ENCODE measurements around the gene SLC35E3. TPM values are rescaled to one million over a fixed set of nuclear protein-coding genes. Genes with fewer than 3 reads are reported as not detected.

The SLC35E3 gene
- 10 to 100 TPM in 2 of 3 donors, 1 to 10 TPM in 1; 5.2 to 13.5 (median 12.9) TPM for polyA plus RNA-seq

DNA sequence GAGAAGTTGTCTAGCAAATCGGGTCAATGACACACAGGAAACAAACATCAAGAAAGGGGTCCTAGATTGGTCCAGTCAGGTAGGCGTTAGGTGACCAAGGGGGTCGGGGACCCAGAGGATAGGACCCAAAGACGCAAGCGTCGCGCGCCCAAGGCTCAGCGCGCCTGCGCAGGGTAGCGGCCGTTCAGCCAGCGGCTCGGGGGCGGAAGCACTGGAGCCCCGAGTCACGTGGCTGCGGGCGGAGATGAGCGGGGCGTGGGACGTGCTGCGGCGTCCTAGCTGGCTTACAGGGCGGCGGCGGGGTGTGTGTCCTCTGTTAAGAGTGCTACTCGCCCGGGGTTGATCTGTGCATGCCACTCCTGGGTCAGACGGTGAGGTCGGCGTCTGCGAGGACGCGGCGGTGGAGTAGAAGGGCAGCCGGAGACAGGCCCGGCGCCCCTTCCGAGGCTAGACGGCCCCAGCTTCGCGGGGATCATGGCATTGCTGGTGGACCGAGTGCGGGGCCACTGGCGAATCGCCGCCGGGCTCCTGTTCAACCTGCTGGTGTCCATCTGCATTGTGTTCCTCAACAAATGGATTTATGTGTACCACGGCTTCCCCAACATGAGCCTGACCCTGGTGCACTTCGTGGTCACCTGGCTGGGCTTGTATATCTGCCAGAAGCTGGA lies at the start of gene SLC35E3:
Gene SLC35E3, plus strand, starts transcription at position 273 of the 668 bp plus-strand sequence. Its CDS starts 202 bp downstream, at position 475.
- Mint-ChIP-seq H3K27ac (peak within 1 kb of the TSS; percentile 89 to 94 (median 93)), H3K36me3 (peaks cover 3 to 23% (median 4%) of the 10 kb centered on the region in 3 donors), H3K9me3 (no peaks in the 10 kb centered on the region), H3K4me1 (peaks cover 22 to 53% of the 10 kb centered on the region in 2 donors), H3K27me3 (ENCODE audit: low read depth in 3 of 3) (peaks cover 0 to 7% (median 5%) of the 10 kb centered on the region in 3 donors), H3K4me3 (peak within 1 kb of the TSS; percentile 89 to 97 (median 92))
- peak; percentile 89 to 91 (median 90) for DNase-seq

DNA sequence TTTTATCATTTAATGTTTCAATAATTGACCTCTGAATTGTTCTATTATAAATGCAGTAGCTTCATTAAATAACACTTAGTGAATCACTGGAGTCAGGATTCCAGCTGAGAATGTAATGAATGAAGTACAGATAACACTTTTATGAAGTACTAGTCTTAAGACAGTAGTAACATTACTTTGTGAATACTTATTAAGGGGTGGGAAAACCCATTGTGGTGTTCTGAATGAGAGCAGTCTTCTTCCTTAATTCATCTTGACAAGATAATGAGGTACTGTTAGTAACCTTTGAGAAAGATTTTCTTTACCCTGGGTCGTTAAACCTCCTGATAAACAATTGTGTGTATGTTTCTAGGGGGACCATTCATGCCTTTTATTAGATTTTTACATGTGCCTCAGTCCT lies 46.5 kb upstream of the SLC35E3 start:
- H3K36me3 Mint-ChIP-seq, result peaks cover 16 to 36% (median 29%) of the 10 kb centered on the region in 3 donors
- peak overlapping the region in 2 of 6 donors; percentile 32 to 44 for H3K27ac Mint-ChIP-seq
- no peaks in the 10 kb centered on the region for H3K4me1 Mint-ChIP-seq
- H3K27me3 Mint-ChIP-seq (ENCODE audit: low read depth in 3 of 3), result no peaks in the 10 kb centered on the region
- H3K4me3 Mint-ChIP-seq, result no peak overlapping the region
- no peak for DNase-seq
- H3K9me3 Mint-ChIP-seq, result no peaks in the 10 kb centered on the region

DNA sequence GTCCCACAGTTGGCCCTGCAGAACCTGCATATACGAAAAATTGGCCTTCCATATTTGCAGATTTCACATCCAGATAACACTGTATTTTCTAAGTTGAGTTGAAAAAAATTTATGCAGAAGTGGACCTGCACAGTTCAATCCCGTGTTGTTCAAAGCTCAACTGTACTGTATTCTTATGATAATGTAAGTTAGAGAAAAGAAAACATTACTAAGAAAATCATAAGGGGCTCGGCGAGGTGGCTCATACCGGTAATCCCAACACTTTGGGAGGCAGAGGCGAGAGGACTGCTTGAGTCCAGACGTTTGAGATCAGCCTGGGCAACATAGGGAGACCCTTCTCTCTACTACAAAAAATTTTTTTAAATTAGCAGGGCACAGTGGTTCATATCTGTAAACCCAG lies 18.2 kb upstream of the SLC35E3 start:
- H3K4me3 Mint-ChIP-seq, result no peak overlapping the region
- H3K27ac Mint-ChIP-seq, result no peak overlapping the region
- no peaks in the 10 kb centered on the region for H3K27me3 Mint-ChIP-seq (ENCODE audit: low read depth in 3 of 3)
- H3K36me3 Mint-ChIP-seq, result peaks cover 16 to 32% (median 20%) of the 10 kb centered on the region in 3 donors
- DNase-seq, result no peak
- H3K4me1 Mint-ChIP-seq, result no peaks in the 10 kb centered on the region
- H3K9me3 Mint-ChIP-seq, result no peaks in the 10 kb centered on the region

DNA sequence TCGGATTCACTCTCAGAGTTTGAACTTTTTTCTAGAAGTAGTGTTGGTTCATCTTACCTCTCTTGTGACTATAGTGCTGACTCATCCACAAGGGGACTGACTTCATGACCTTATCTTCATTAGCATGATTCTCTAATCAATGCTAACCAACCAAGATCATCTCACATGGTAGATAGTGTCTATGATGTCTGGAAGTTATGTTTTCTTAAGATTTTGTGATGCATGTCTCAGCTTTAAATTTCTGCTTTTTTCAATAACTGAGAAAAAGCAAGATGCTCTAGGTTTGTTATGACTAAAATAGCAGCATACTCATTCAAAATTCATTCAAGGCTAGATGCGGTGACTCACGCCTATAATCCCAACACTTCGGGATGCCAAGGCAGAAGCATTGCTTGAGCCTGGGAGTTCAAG lies 12.3 kb upstream of the SLC35E3 start:
- Mint-ChIP-seq H3K36me3 (peaks cover 11 to 38% (median 15%) of the 10 kb centered on the region in 3 donors), H3K4me1 (no peaks in the 10 kb centered on the region), H3K27ac (peak overlapping the region in 1 of 6 donors; percentile 19), H3K27me3 (ENCODE audit: low read depth in 3 of 3) (no peaks in the 10 kb centered on the region), H3K9me3 (no peaks in the 10 kb centered on the region), H3K4me3 (no peak overlapping the region)
- no peak for DNase-seq

DNA sequence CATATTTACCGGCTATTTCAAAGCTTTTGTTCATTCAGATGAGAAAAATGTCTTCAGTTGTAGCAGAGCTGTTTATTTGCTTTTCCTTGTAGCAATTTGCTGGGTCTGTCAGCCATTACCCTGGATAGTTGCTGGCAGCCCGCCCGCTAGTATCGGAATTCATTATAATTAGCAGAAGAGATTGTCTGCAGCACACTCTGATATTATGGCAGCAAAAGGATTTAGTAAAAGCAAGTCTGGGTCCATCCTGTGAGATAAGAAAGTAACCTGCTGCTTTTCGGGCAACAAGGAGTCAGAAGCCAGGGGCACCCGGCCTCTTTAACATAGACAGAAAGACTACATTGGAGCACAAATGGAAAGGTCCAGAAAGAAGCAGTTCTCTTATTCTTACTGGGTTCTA lies 6.1 kb upstream of the SLC35E3 start:
- Mint-ChIP-seq H3K36me3 (peaks cover 14 to 37% (median 18%) of the 10 kb centered on the region in 3 donors), H3K9me3 (no peaks in the 10 kb centered on the region), H3K4me3 (no peak overlapping the region), H3K4me1 (no peaks in the 10 kb centered on the region), H3K27me3 (ENCODE audit: low read depth in 3 of 3) (no peaks in the 10 kb centered on the region), H3K27ac (no peak overlapping the region)
- DNase-seq, result no peak

DNA sequence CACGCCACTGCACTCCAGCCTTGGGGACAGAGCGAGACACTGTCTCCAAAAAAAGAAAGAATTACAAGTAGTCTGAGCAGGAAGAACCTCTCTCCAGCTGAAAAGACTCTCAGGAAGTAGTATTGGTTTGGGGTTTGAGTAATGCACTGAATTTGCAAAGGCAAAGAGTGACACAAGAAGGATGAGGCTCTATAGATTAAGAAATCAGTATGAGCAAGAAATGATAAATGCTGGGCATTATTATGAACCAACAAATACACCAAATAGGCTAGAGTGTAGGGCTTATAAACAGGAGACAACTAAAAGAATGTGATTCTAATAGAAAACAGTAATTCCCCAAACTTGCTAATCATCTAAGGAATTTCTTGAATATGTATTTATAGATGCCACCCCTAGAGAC lies 2.6 kb upstream of the SLC35E3 start:
- peaks cover 0 to 7% (median 5%) of the 10 kb centered on the region in 3 donors for H3K27me3 Mint-ChIP-seq (ENCODE audit: low read depth in 3 of 3)
- H3K4me3 Mint-ChIP-seq, result no peak overlapping the region
- no peaks in the 10 kb centered on the region for H3K9me3 Mint-ChIP-seq
- peak overlapping the region in 2 of 6 donors; percentile 9 to 68 for H3K27ac Mint-ChIP-seq
- H3K36me3 Mint-ChIP-seq, result peaks cover 6 to 26% (median 13%) of the 10 kb centered on the region in 3 donors
- DNase-seq, result no peak
- H3K4me1 Mint-ChIP-seq, result peaks cover 21 to 32% of the 10 kb centered on the region in 2 donors

DNA sequence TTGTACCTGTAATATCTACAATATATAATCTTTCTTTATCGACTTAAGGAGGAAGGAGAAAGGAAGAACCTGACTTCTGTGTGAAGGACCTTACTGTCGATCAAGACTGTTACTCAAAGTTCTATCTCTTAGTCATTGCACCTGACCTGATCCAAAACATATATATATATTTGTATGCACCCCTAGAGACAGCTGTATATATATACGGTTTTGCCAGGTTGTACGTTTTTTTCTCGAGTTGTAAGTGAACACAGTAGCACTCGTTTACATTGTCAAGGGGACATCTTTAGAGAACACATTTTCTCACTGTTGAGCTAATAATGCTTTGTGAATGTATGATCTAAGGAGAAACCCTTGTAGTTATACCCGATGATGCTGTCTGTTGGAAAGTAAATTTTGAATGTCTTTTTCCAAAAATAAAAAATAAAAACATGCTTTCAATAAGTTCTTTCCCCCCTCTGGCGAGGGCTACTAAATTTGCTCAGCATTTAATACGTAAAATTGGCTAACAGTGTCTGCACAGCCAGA lies 536 bp upstream of the SLC35E3 start:
- Mint-ChIP-seq H3K4me1 (peaks cover 22 to 53% of the 10 kb centered on the region in 2 donors), H3K27me3 (ENCODE audit: low read depth in 3 of 3) (peaks cover 0 to 7% (median 5%) of the 10 kb centered on the region in 3 donors), H3K4me3 (peak overlapping the region; percentile 89 to 97 (median 92)), H3K36me3 (peaks cover 0 to 23% (median 4%) of the 10 kb centered on the region in 3 donors), H3K9me3 (no peaks in the 10 kb centered on the region), H3K27ac (peak overlapping the region; percentile 89 to 94 (median 93))
- no peak for DNase-seq

DNA sequence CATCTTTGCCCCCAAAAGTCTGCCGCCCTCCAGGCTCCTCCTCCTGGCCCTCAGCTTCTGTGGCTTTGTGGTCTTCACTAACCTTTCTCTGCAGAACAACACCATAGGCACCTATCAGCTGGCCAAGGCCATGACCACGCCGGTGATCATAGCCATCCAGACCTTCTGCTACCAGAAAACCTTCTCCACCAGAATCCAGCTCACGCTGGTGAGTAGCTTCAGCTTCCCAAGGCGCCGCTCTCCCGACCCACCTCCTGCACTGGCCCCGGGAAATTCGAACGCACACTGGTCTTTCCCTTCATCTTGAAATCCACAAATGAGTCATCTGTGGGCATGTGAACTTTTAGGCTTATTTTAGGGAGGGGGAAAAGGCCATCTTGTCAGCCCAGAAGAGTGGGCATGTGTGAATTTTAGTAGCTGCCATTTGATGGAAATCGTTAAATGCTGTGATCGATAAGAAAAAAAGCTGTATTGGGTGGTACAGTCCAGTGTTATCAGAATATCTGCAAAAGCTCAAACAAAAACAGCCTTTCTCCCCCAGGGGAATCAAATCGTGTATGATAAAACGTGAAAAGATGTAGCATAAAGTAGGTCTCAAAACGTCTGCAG lies 700 bp downstream of the SLC35E3 start:
- Mint-ChIP-seq H3K27me3 (ENCODE audit: low read depth in 3 of 3) (peaks cover 0 to 7% (median 5%) of the 10 kb centered on the region in 3 donors), H3K27ac (peak overlapping the region; percentile 89 to 94 (median 93)), H3K36me3 (peaks cover 4 to 20% (median 6%) of the 10 kb centered on the region in 3 donors), H3K9me3 (no peaks in the 10 kb centered on the region), H3K4me3 (peak overlapping the region; percentile 89 to 97 (median 92)), H3K4me1 (peaks cover 22 to 53% of the 10 kb centered on the region in 2 donors)
- DNase-seq, result no peak

DNA sequence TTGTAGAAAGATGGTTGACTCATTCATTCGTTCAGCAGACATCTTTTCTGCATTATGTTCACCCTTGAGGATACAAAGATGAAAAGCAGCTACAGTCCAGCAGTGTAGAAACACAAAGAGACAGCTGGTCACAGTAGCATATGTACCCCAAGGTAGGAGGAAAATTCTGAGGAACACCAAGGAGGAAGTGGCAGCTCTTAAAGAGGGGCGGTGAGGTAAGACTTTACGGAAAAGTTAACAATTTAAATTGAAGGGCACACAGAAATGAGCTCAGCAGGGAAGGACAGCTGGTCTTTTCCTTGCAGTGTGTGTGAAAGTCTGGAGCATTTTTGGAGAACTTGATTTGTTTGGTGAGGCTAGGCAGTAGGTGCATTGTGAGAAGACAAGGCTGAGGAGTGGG lies 3.5 kb downstream of the SLC35E3 start:
- peak overlapping the region in 1 of 6 donors; percentile 8 for H3K27ac Mint-ChIP-seq

DNA sequence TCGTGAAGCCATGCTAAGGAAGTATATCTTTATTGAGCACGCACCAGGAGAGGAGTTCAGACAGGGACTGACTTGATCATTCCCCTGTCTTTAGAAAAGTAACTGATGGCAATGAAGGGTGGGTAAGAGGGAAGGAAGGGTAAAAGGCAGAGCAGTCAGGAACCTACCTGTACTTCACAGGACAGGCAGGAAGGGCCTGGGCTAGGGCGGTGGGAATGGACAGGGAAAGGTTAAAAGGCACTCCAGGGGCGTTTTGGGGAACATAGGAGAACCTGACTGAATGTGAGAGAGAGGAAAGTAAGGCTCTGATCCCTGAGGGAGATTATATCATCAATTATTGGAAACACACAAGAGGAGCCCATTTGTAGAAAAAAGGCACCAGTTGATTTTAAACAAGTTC lies 3.9 kb downstream of the SLC35E3 start:
- Mint-ChIP-seq H3K4me1 (peaks cover 22 to 53% of the 10 kb centered on the region in 2 donors), H3K27ac (peak overlapping the region in 2 of 6 donors; percentile 8 to 18), H3K9me3 (no peaks in the 10 kb centered on the region), H3K36me3 (peaks cover 12 to 31% (median 14%) of the 10 kb centered on the region in 3 donors), H3K4me3 (no peak overlapping the region), H3K27me3 (ENCODE audit: low read depth in 3 of 3) (peaks cover 0 to 7% (median 5%) of the 10 kb centered on the region in 3 donors)
- no peak for DNase-seq

More for the DNA sequence above, 3.5 kb downstream of the SLC35E3 start:
- no peaks in the 10 kb centered on the region for H3K9me3 Mint-ChIP-seq
- peaks cover 0 to 7% (median 5%) of the 10 kb centered on the region in 3 donors for H3K27me3 Mint-ChIP-seq (ENCODE audit: low read depth in 3 of 3)
- H3K36me3 Mint-ChIP-seq, result peaks cover 12 to 27% (median 14%) of the 10 kb centered on the region in 3 donors
- DNase-seq, result no peak
- peaks cover 22 to 53% of the 10 kb centered on the region in 2 donors for H3K4me1 Mint-ChIP-seq
- no peak overlapping the region for H3K4me3 Mint-ChIP-seq

DNA sequence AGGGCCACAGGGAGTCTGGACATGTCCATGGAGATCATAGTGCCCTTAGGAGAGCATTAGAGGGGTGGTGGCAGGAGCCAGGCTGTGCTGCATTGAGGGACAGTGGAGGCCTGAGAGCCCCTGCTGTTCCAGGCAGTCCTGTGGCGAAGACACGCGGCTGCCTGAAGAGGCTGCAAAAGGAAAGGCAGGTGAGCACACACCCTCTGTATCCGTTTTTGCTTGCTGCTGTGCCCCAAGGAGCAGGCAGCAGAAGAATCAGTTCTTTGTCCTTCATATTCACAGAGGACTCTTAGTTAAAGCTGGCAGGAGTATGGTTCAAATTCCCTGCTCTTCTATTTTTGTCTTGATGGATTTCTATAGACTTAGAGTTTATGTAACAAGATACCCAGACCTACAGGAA lies 4.5 kb downstream of the SLC35E3 start:
- no peak overlapping the region for H3K4me3 Mint-ChIP-seq
- H3K36me3 Mint-ChIP-seq, result peaks cover 12 to 36% (median 16%) of the 10 kb centered on the region in 3 donors
- H3K27ac Mint-ChIP-seq, result no peak overlapping the region
- H3K9me3 Mint-ChIP-seq, result no peaks in the 10 kb centered on the region
- DNase-seq, result no peak
- H3K4me1 Mint-ChIP-seq, result peaks cover 22 to 49% of the 10 kb centered on the region in 2 donors
- peaks cover 0 to 5% (median 5%) of the 10 kb centered on the region in 3 donors for H3K27me3 Mint-ChIP-seq (ENCODE audit: low read depth in 3 of 3)

DNA sequence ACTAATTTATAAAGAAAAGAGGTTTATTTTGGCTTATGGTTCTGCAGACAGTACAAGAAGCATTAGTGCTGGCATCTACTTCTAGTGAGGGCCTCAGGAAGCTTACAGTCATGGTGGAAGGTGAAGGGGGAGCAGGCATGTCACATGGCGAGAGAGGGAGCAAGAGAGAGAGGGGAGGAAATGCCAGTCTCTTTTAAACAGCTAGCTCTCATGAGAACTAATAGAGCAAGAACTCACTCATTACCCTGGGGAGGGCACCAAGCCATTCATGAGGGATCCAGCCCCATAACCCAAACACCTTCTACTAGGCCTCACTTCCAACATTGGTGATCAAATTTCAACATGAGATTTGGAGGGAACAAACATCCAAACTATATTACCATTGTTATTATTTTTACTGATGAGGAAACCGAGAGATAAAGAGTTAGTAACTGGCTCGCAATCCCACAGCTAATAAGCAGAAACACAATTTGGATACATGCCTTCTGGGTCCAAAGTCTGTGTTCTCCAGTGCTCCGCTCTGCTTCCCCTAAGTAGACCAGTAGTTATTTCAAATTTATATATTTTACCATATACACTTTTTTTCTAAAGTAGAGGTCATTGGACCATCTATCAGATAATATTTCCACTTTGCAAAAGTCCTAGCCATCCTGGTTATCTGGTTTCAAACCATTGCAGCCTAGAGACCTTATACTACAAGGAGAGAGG lies 9.7 kb downstream of the SLC35E3 start:
- no peak for DNase-seq
- H3K36me3 Mint-ChIP-seq, result peaks cover 20 to 46% (median 20%) of the 10 kb centered on the region in 3 donors
- no peak overlapping the region for H3K4me3 Mint-ChIP-seq
- no peaks in the 10 kb centered on the region for H3K4me1 Mint-ChIP-seq
- no peak overlapping the region for H3K27ac Mint-ChIP-seq
- H3K9me3 Mint-ChIP-seq, result no peaks in the 10 kb centered on the region
- no peaks in the 10 kb centered on the region for H3K27me3 Mint-ChIP-seq (ENCODE audit: low read depth in 3 of 3)

DNA sequence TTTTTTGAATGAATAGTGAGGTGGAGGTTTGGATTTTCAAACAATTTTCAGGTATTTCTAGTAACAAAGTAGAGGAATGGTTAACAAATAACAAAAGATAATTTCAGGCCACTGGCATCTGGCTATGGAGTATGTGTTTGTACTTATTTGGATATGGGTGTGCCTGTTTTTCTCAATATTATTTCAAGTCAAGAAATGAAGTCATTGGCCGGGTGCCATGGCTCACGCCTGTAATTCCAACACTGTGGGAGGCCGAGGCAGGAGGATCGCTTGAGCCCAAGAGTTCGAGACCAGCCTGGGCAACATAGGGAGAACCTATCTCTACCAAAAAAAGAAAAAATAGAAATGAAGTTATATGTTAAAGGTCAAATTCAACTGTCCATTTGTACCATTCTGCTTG lies 13.9 kb downstream of the SLC35E3 start:
- H3K27ac Mint-ChIP-seq, result no peak overlapping the region
- H3K36me3 Mint-ChIP-seq, result peaks cover 20 to 52% (median 26%) of the 10 kb centered on the region in 3 donors
- no peak overlapping the region for H3K4me3 Mint-ChIP-seq
- H3K4me1 Mint-ChIP-seq, result peaks cover 0 to 2% of the 10 kb centered on the region in 2 donors
- DNase-seq, result no peak
- no peaks in the 10 kb centered on the region for H3K9me3 Mint-ChIP-seq
- no peaks in the 10 kb centered on the region for H3K27me3 Mint-ChIP-seq (ENCODE audit: low read depth in 3 of 3)

All from immature natural killer cell (primary cell).